ENCODE measurements around the gene ZNF385B.

- TF ChIP-seq, protein P1, sequence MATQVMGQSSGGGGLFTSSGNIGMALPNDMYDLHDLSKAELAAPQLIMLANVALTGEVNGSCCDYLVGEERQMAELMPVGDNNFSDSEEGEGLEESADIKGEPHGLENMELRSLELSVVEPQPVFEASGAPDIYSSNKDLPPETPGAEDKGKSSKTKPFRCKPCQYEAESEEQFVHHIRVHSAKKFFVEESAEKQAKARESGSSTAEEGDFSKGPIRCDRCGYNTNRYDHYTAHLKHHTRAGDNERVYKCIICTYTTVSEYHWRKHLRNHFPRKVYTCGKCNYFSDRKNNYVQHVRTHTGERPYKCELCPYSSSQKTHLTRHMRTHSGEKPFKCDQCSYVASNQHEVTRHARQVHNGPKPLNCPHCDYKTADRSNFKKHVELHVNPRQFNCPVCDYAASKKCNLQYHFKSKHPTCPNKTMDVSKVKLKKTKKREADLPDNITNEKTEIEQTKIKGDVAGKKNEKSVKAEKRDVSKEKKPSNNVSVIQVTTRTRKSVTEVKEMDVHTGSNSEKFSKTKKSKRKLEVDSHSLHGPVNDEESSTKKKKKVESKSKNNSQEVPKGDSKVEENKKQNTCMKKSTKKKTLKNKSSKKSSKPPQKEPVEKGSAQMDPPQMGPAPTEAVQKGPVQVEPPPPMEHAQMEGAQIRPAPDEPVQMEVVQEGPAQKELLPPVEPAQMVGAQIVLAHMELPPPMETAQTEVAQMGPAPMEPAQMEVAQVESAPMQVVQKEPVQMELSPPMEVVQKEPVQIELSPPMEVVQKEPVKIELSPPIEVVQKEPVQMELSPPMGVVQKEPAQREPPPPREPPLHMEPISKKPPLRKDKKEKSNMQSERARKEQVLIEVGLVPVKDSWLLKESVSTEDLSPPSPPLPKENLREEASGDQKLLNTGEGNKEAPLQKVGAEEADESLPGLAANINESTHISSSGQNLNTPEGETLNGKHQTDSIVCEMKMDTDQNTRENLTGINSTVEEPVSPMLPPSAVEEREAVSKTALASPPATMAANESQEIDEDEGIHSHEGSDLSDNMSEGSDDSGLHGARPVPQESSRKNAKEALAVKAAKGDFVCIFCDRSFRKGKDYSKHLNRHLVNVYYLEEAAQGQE (IDR thresholded peaks at IDR 0.05; ENCODE audit: insufficient read depth in 1 of 2, low read depth in 2 of 2, low read length in 1 of 2), result no peak
- TF ChIP-seq, protein P2, sequence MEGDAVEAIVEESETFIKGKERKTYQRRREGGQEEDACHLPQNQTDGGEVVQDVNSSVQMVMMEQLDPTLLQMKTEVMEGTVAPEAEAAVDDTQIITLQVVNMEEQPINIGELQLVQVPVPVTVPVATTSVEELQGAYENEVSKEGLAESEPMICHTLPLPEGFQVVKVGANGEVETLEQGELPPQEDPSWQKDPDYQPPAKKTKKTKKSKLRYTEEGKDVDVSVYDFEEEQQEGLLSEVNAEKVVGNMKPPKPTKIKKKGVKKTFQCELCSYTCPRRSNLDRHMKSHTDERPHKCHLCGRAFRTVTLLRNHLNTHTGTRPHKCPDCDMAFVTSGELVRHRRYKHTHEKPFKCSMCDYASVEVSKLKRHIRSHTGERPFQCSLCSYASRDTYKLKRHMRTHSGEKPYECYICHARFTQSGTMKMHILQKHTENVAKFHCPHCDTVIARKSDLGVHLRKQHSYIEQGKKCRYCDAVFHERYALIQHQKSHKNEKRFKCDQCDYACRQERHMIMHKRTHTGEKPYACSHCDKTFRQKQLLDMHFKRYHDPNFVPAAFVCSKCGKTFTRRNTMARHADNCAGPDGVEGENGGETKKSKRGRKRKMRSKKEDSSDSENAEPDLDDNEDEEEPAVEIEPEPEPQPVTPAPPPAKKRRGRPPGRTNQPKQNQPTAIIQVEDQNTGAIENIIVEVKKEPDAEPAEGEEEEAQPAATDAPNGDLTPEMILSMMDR (IDR thresholded peaks at IDR 0.05), result no peak
- no peak for TF ChIP-seq POLR2AphosphoS5 (IDR thresholded peaks at IDR 0.05; ENCODE audit: low read depth, low read length)
These were observed 89.1 kb downstream of the ZNF385B start for GRCh38 chr2:179772346-179772745.

All from Panc1 (cell line).